ENCODE measurements around the gene ABCA2. TPM values are rescaled to one million over a fixed set of nuclear protein-coding genes. Genes with fewer than 3 reads are reported as not detected.

Gene ABCA2
- total RNA-seq, 1 experiment from 2014 or later = 114 TPM

GRCh38 chr9:137068539-137069507, 40.8 kb upstream of the ABCA2 start:
- ChIA-PET CTCF (interaction anchor here (1.0 to 4.7 kb wide), 26 partner anchors 8 to 178 kb away, joined by 3 to 57 read pairs (median 8); partner anchors contain the start of genes ENTPD2, MAN1B1, NPDC1 and RNF224), POLR2A (interaction anchor here (0.7 to 5.1 kb wide), 9 partner anchors 13 to 175 kb away, joined by 3 to 43 read pairs (median 6); partner anchors contain the start of genes ENTPD2, MAN1B1, TPRN and TUBB4B), RAD21 (ENCODE audit: low non-redundant PET in 1 of 2, low total read pairs in 2 of 2, uncharacterized antibody in 2 of 2, unreplicated experiment in 2 of 2) (interaction anchor here (0.8 to 1.7 kb wide), 3 partner anchors 8 to 18 kb away, joined by 5 to 12 read pairs (median 5); partner anchors contain the start of gene MAN1B1 (in 2 of the 2))
- no peak for TF ChIP-seq EGR1 (IDR thresholded peaks at IDR 0.05; ENCODE audit: low read depth)
- TF ChIP-seq POLR2AphosphoS5 (IDR thresholded peaks at IDR 0.05; ENCODE audit: low read depth, low read length) = 0 out of 2 replicates have a peak, but pooled peaks have one; percentile 2
- no peak for TF ChIP-seq SP1 (IDR thresholded peaks at IDR 0.05; ENCODE audit: low read depth)
- BruUV-seq (replicated peaks) = TSS peak; percentile 40
- H3K79me2 ChIP-seq (ENCODE audit: insufficient read depth, low read length) = peaks cover 47% of the 10 kb centered on the region
- intact Hi-C loops (cut with micrococcal nuclease) = no loop called here
- peak overlapping the region; percentile 89 for H3K9ac ChIP-seq (ENCODE audit: low read length)
- no peaks in the 10 kb centered on the region for H3K9me2 ChIP-seq (ENCODE audit: insufficient read depth)
- H3K36me3 ChIP-seq (ENCODE audit: control insufficient read depth in 1 of 2, insufficient read depth in 2 of 2, low read length in 2 of 2) = peaks cover 0 to 8% of the 10 kb centered on the region in 2 experiments; a peak in 1 of 4 replicates
- peak overlapping the region; percentile 93 for H3K4me2 ChIP-seq (ENCODE audit: low read length)
- H2AFZ ChIP-seq (ENCODE audit: low read depth, low read length, poor library complexity, severe bottlenecking) = no peak overlapping the region
- H3K9me3 ChIP-seq (ENCODE audit: control insufficient read depth in 1 of 2, insufficient read depth in 1 of 2, low read depth in 1 of 2, low read length in 2 of 2) = no peaks in the 10 kb centered on the region
- H4K20me1 ChIP-seq (ENCODE audit: insufficient read depth) = no peaks in the 10 kb centered on the region; the same call in 1 of the 2 replicates
- H3K27ac ChIP-seq (ENCODE audit: low read depth, low read length) = peak overlapping the region; percentile 64
- H3K4me1 ChIP-seq (ENCODE audit: control insufficient read depth in 1 of 2, insufficient read depth in 2 of 2, low read length in 2 of 2) = peaks cover 24 to 43% of the 10 kb centered on the region in 2 experiments
- H3K27me3 ChIP-seq (ENCODE audit: insufficient read depth, low read length) = no peaks in the 10 kb centered on the region
- ATAC-seq = no peak
- H3K4me3 ChIP-seq (replicated peaks in 1 of 2; ENCODE audit: low read depth in 1 of 2, low read length in 2 of 2) = peak overlapping the region; percentile 80 to 82
- no peak for DNase-seq (ENCODE audit: low read depth, low spot score)

- H3K9me3 ChIP-seq (ENCODE audit: control insufficient read depth in 1 of 2, insufficient read depth in 1 of 2, low read depth in 1 of 2, low read length in 2 of 2) = no peaks in the 10 kb centered on the region
- peak; percentile 72 for ATAC-seq
- intact Hi-C loops (cut with micrococcal nuclease) = loop anchor here (1.0 kb wide), 1 partner anchor 22 kb away; the partner anchor contains the start of gene NPDC1
- peak overlapping the region; percentile 64 for H3K27ac ChIP-seq (ENCODE audit: low read depth, low read length)
- RAD21 ChIA-PET (ENCODE audit: low non-redundant PET in 1 of 2, low total read pairs in 2 of 2, uncharacterized antibody in 2 of 2, unreplicated experiment in 2 of 2) = interaction anchor here (0.7 to 1.7 kb wide), 5 partner anchors 9 to 21 kb away, joined by 3 to 12 read pairs (median 5); partner anchors contain the start of genes MAN1B1 (in 2 of the 2) and NPDC1 (in 1 of the 2)
- peaks cover 47% of the 10 kb centered on the region for H3K79me2 ChIP-seq (ENCODE audit: insufficient read depth, low read length)
- H4K20me1 ChIP-seq (ENCODE audit: insufficient read depth) = no peaks in the 10 kb centered on the region; the same call in 1 of the 2 replicates
- peak; percentile 78 for DNase-seq (ENCODE audit: low read depth, low spot score)
- H3K4me1 ChIP-seq (ENCODE audit: control insufficient read depth in 1 of 2, insufficient read depth in 2 of 2, low read length in 2 of 2) = peaks cover 22 to 38% of the 10 kb centered on the region in 2 experiments
- BruUV-seq (replicated peaks) = no TSS peak
- POLR2A ChIA-PET = interaction anchor here (0.6 to 5.1 kb wide), 11 partner anchors 12 to 176 kb away, joined by 3 to 43 read pairs (median 4); partner anchors contain the start of genes ENTPD2, MAN1B1, TPRN and TUBB4B
- H3K4me2 ChIP-seq (ENCODE audit: low read length) = peak overlapping the region; percentile 93
- H3K36me3 ChIP-seq (ENCODE audit: control insufficient read depth in 1 of 2, insufficient read depth in 2 of 2, low read length in 2 of 2) = peaks cover 2 to 8% of the 10 kb centered on the region in 2 experiments; a peak in 1 of 4 replicates
- CTCF ChIA-PET = interaction anchor here (0.5 to 4.7 kb wide), 31 partner anchors 9 to 243 kb away, joined by 3 to 57 read pairs (median 5); partner anchors contain the start of genes AJM1, CLIC3, CYSRT1 and ENTPD2
- TF ChIP-seq CTCF (IDR thresholded peaks at IDR 0.05 in 2 of 3, conservative IDR thresholded peaks at IDR 0.05 in 1 of 3; ENCODE audit: borderline replicate concordance in 1 of 3, insufficient read depth in 1 of 3, low read depth in 2 of 3, low read length in 2 of 3) (peak in 2 of 3 experiments; percentile 56 to 89; a peak in 4 of 6 replicates), POLR2AphosphoS5 (IDR thresholded peaks at IDR 0.05; ENCODE audit: low read depth, low read length) (0 out of 2 replicates have a peak, but pooled peaks have one; percentile 22), ZFX (IDR thresholded peaks at IDR 0.05) (peak; percentile 33; the same call in 1 of the 2 replicates), CBX3 (IDR thresholded peaks at IDR 0.05; ENCODE audit: low read depth) (no peak)
- H3K9ac ChIP-seq (ENCODE audit: low read length) = peak overlapping the region; percentile 89
- H3K9me2 ChIP-seq (ENCODE audit: insufficient read depth) = no peaks in the 10 kb centered on the region
- H3K27me3 ChIP-seq (ENCODE audit: insufficient read depth, low read length) = no peaks in the 10 kb centered on the region
- no peak overlapping the region for H2AFZ ChIP-seq (ENCODE audit: low read depth, low read length, poor library complexity, severe bottlenecking)
- peak overlapping the region; percentile 80 to 82 for H3K4me3 ChIP-seq (replicated peaks in 1 of 2; ENCODE audit: low read depth in 1 of 2, low read length in 2 of 2)
Measured at GRCh38 chr9:137067860-137068538, 40.0 kb upstream of the ABCA2 start.

All from HCT116 (cell line).